K562 (cell line): ENCODE measurements around the gene RBP3. TPM values are rescaled to one million over a fixed set of nuclear protein-coding genes. Genes with fewer than 3 reads are reported as not detected.

Source experiments
- ATAC-seq: fragments of 200-7000 bp; cut with Tn5 transposase; 3 replicates; pipeline ENCODE4 v1.9.1; 2020; ENCODE audit warnings: moderate library complexity
- BruUV-seq: library from RNA; stranded (reverse); fragments of 400-500 nt; replicated peaks from 2 replicates; lab custom pipeline; 2021; lab: Mats Ljungman, UMichigan
- CTCF ChIA-PET: fragments of 300-600 bp; formaldehyde crosslinking; extraction: SDS; loops from one replicate; lab custom pipeline; 2021; ENCODE audit warnings: low intra/inter-chr PET ratio; lab: Yijun Ruan, JAX
- POLR2A ChIA-PET: fragments of 300-600, 350-650 bp; sonication (Branson Sonifier 250); formaldehyde crosslinking; extraction: SDS; loops from one replicate; lab custom pipeline; 2021; ENCODE audit warnings: antibody characterized with exemption, inconsistent platforms; lab: Yijun Ruan, JAX
- DNase-seq, 4 experiments: peaks; one replicate each; pipeline versions ENCODE4 v3.0.0 to v3.0.0-alpha.2; 2011 to 2018; ENCODE audit warnings: low spot score in 3 of 4, mixed read lengths in 3 of 4; ENCODE audit errors: extremely low read depth in 1 of 4
- FAIRE-seq: peaks from 2 replicates; lab custom pipeline; 2011; peaks lifted over from hg19 to GRCh38; lab: Jason Lieb, UNC
- H2AFZ ChIP-seq: 2 replicates; pipeline ENCODE4 v1.6.0; 2011; ENCODE audit warnings: low read depth, low read length, control low read depth, inconsistent platforms
- H3K27ac ChIP-seq: fragments of 200-600 bp; 3 replicates; pipeline ENCODE4 v1.8.0; 2011; ENCODE audit warnings: low read depth, mild to moderate bottlenecking, control low read depth, inconsistent platforms, low read length, moderate library complexity, mixed read lengths; ENCODE audit errors: extremely low read depth
- H3K27me3 ChIP-seq, 2 experiments: fragments of 300-600 bp in 1 of 2; 2 replicates in 1 of 2; 3 replicates in 1 of 2; pipeline versions ENCODE4 v1.6.0 to v1.8.0; 2011; ENCODE audit warnings: inconsistent platforms in 2 of 2, low read length in 2 of 2, mild to moderate bottlenecking in 1 of 2, mixed read lengths in 1 of 2, moderate library complexity in 1 of 2; ENCODE audit not compliant: control insufficient read depth in 2 of 2, insufficient read depth in 2 of 2
- H3K36me3 ChIP-seq: fragments of 300-600 bp; 3 replicates; pipeline ENCODE4 v1.8.0; 2011; ENCODE audit warnings: mild to moderate bottlenecking, low read length, inconsistent platforms; ENCODE audit not compliant: control insufficient read depth, insufficient read depth
- H3K4me1 ChIP-seq, 2 experiments: fragments of 200-600 bp in 1 of 2; replicated peaks in 1 of 2; 2 replicates in 1 of 2; 3 replicates in 1 of 2; pipeline versions ENCODE4 v1.5.1 to v1.8.0; 2011; ENCODE audit warnings: inconsistent platforms in 2 of 2, low read length in 2 of 2, mild to moderate bottlenecking in 1 of 2, mixed read lengths in 1 of 2, moderate library complexity in 1 of 2; ENCODE audit not compliant: control insufficient read depth in 2 of 2, insufficient read depth in 2 of 2
- H3K4me2 ChIP-seq: 2 replicates; pipeline ENCODE4 v1.6.1; 2011; ENCODE audit warnings: low read length, control low read depth, inconsistent platforms, mixed read lengths; ENCODE audit not compliant: insufficient read depth
- H3K4me3 ChIP-seq: fragments of 200-600 bp; sonication (generic), shearing (Covaris generic); 2 replicates; pipeline ENCODE4 v1.5.1; 2016; ENCODE audit warnings: control low read depth, inconsistent platforms
- H3K79me2 ChIP-seq: fragments of 200-600 bp; 3 replicates; pipeline ENCODE4 v1.8.0; 2011; ENCODE audit warnings: low read length, inconsistent platforms; ENCODE audit not compliant: control insufficient read depth, insufficient read depth
- H3K9ac ChIP-seq, 2 experiments: 2 replicates each; pipeline versions ENCODE4 v1.6.0 to v1.6.1; 2011; ENCODE audit warnings: low read depth in 2 of 2, low read length in 2 of 2, control low read depth in 1 of 2, inconsistent platforms in 1 of 2, mild to moderate bottlenecking in 1 of 2, mixed read lengths in 1 of 2; ENCODE audit not compliant: insufficient read depth in 1 of 2
- H3K9me1 ChIP-seq: one replicate; pipeline ENCODE4 v1.6.0; 2011; ENCODE audit warnings: inconsistent platforms, mild to moderate bottlenecking, low read length, moderate library complexity; ENCODE audit not compliant: control insufficient read depth, insufficient read depth
- H3K9me3 ChIP-seq: replicated peaks from 2 replicates; pipeline ENCODE4 v1.5.1; 2011; ENCODE audit warnings: low read depth, low read length, inconsistent platforms; ENCODE audit not compliant: control insufficient read depth, insufficient read depth
- H4K20me1 ChIP-seq: replicated peaks from 2 replicates; pipeline ENCODE4 v1.6.1; 2011; ENCODE audit warnings: low read length, inconsistent platforms, mixed read lengths; ENCODE audit not compliant: control insufficient read depth, insufficient read depth
- ARID4B ChIP-seq: sonication (generic); formaldehyde crosslinking; IDR thresholded peaks from 2 replicates; pipeline ENCODE4 v1.8.0; 2022; ENCODE audit warnings: mild to moderate bottlenecking, missing genetic modification reagents
- HDAC2 ChIP-seq: fragments of 450-650 bp; IDR thresholded peaks from 2 replicates; pipeline ENCODE4 v1.6.1; 2016; ENCODE audit warnings: mild to moderate bottlenecking
- MCM7 ChIP-seq, 2 experiments: fragments of 450-650 bp; IDR thresholded peaks; 2 replicates each; pipeline ENCODE4 v1.6.1; 2016 to 2018
- MED1 ChIP-seq: sonication (generic); formaldehyde crosslinking; IDR thresholded peaks from 2 replicates; pipeline ENCODE4 v1.8.1; 2023; ENCODE audit warnings: missing genetic modification reagents, borderline replicate concordance
- MTA3 ChIP-seq: fragments of 450-650 bp; formaldehyde crosslinking; IDR thresholded peaks from 2 replicates; pipeline ENCODE4 v1.6.1; 2017; ENCODE audit warnings: mild to moderate bottlenecking, borderline replicate concordance
- PCBP2 ChIP-seq: fragments of 200-400 bp; formaldehyde crosslinking; IDR thresholded peaks from 2 replicates; pipeline ENCODE4 v1.6.1; 2018; ENCODE audit warnings: low read length, low read depth, mild to moderate bottlenecking, moderate library complexity; ENCODE audit not compliant: poor library complexity, severe bottlenecking
- POLR2A ChIP-seq: fragments of 450-650 bp; conservative IDR thresholded peaks from 2 replicates; pipeline ENCODE4 v1.6.1; 2016
- PTBP1 ChIP-seq: fragments of 200-400 bp; formaldehyde crosslinking; IDR thresholded peaks from 2 replicates; pipeline ENCODE4 v1.6.1; 2017; ENCODE audit warnings: low read depth, low read length
- XRCC4 ChIP-seq: IDR thresholded peaks from one replicate; pipeline ENCODE4 v1.6.1; 2011; ENCODE audit not compliant: insufficient read depth, insufficient read length; ENCODE audit errors: extremely low read depth
- ZNF695 ChIP-seq: fragments of 450-650 bp; formaldehyde crosslinking; IDR thresholded peaks from 2 replicates; pipeline ENCODE4 v1.4.0; 2020; ENCODE audit warnings: mild to moderate bottlenecking, moderate library complexity
- WGBS: fragments of 100-300 bp; shearing (Covaris generic); methylation state at CpG from one replicate; pipeline ENCODE4 v1.1.6; 2016; ENCODE audit warnings: low coverage, mixed read lengths; ENCODE audit not compliant: insufficient coverage; ENCODE audit errors: missing lambda C conversion rate; 5-methylcytosine and 5-hydroxymethylcytosine counted together
- in situ Hi-C: fragments of 300-500 bp; cut with MboI; formaldehyde crosslinking; loops from 4 replicates; pipeline ENCODE4 v1.15.0; 2018; ENCODE audit warnings: inconsistent platforms, mixed read lengths
- intact Hi-C: fragments of 100-400 bp; cut with micrococcal nuclease; formaldehyde crosslinking; loops from 2 replicates; pipeline ENCODE4 v1.14.2; 2022
- polyA plus RNA-seq, 8 experiments: library from polyadenylated mRNA; depleted of rRNA in 4 of 8; stranded (reverse) in 5 of 8; unstranded in 3 of 8; fragments of >200 nt; fragmentation: Nextera tagmentation in 2 of 8; fragmentation: Illumina TruSeq in 1 of 8; extraction: Ambion mirVana in 2 of 8; extraction: Trizol in 1 of 8; gene quantifications; 2 replicates each; pipeline versions ENCODE4 v1.2.1 to v1.2.3, GENCODE V29; 2011 to 2014; ENCODE audit warnings: inconsistent platforms in 1 of 8, missing spikeins in 1 of 8
- total RNA-seq, 7 experiments: library from RNA; depleted of rRNA in 6 of 7; stranded (reverse); fragments of >200 nt in 6 of 7; fragmentation: Illumina TruSeq in 2 of 7; extraction: Trizol in 2 of 7; gene quantifications; 2 replicates each; pipeline versions ENCODE4 v1.2.1 to v1.2.3, GENCODE V29; 2011 to 2021; ENCODE audit warnings: low replicate concordance in 1 of 7

Gene RBP3
- total and polyA plus RNA-seq, 9 of the 15 experiments (the other 6 are each of a cell fraction or from before 2014, with no cell fraction given): not detected

GRCh38 chr10:47335906-47336305 lies 12.3 kb upstream of the RBP3 start (continued):
- TF ChIP-seq ARID4B (no peak), HDAC2 (no peak), PTBP1 (no peak)
- TF ChIP-seq, all 486 proteins: peak for 0

DNA sequence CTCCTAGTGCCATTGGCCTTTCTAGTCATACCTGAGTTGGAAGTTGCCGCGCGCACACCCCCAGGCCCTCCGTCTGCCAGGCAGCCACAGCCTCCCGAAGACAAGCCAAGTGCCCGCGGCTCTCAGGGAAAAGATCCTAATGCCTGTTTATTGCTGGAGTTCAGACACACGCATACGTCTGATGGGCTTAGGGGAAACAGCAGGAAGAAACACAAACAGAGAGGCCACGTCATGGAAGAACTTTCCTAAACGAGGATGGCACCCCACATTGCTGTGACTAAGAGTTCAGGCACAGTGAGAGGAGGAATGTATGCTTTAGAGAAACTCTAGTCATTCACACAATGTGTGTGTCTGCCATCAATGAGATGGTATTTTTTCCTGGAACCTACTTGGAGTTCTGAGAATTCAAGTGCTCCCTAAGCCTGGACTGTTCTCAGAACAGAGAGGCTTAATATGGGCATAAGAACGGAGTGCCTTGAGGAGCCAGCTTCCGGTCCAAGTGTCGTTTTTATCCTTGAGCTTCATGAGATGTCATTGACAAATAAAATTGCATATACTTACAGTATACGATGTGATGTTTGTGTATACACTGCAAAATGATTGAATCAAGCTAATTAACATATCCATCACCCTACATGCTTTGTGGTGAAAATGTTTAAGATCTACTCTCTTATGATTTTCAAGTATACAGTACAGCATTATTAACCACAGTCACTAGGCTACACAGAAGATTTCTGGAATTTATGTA lies 11.6 kb upstream of the RBP3 start:
- no peak for FAIRE-seq
- ChIA-PET CTCF (no interaction called here), POLR2A (interaction anchor here (1.0 to 1.2 kb wide), 2 partner anchors 10 to 30 kb away, joined by 3 to 4 read pairs; no protein-coding TSS in a partner anchor)
- peak overlapping the region; percentile 92 for H2AFZ ChIP-seq
- H3K36me3 ChIP-seq: no peaks in the 10 kb centered on the region
- peak overlapping the region; percentile 73 for H3K27ac ChIP-seq
- H3K4me3 ChIP-seq: no peak overlapping the region
- peak overlapping the region; percentile 31 to 63; a peak in 3 of 4 replicates for H3K9ac ChIP-seq
- intact Hi-C loops (no loop called here), in situ Hi-C loops (no loop called here)
- no TSS peak for BruUV-seq
- H3K27me3 ChIP-seq: no peaks in the 10 kb centered on the region; a peak in 1 of 5 replicates
- no peaks in the 10 kb centered on the region for H3K79me2 ChIP-seq
- H4K20me1 ChIP-seq: no peaks in the 10 kb centered on the region
- H3K9me1 ChIP-seq: no peaks in the 10 kb centered on the region
- peaks cover 18 to 35% of the 10 kb centered on the region in 2 experiments for H3K4me1 ChIP-seq
- H3K9me3 ChIP-seq: no peaks in the 10 kb centered on the region
- WGBS: 18% methylated on average over 15 of the region's 15 CpGs
- H3K4me2 ChIP-seq: peak overlapping the region; percentile 69
- peak; percentile 43 to 89 (median 63) for DNase-seq
- peak; percentile 84 for ATAC-seq
- TF ChIP-seq POLR2A: peak; percentile 66
- TF ChIP-seq MCM7 (IDR thresholded peaks at IDR 0.05): no peak
- no peak for TF ChIP-seq XRCC4
- no peak for TF ChIP-seq MED1 (CRISPR knock-in tag)
- TF ChIP-seq PCBP2: no peak
- peak; percentile 68; the same call in 1 of the 2 replicates for TF ChIP-seq MTA3
- TF ChIP-seq ZNF695 (CRISPR knock-in tag): no peak
